Calu3 (cell line): ENCODE measurements around the gene GPR42. TPM values are rescaled to one million over a fixed set of nuclear protein-coding genes. Genes with fewer than 3 reads are reported as not detected.
"Not testable (repeated sequence)": the region's sequence is repeated elsewhere in the genome, so short reads cannot be mapped to it uniquely, and the experiment has no call there.

ENCODE experiments used
- BruUV-seq: library from RNA; stranded (reverse); fragments of 400-500 nt; replicated peaks from 2 replicates; lab custom pipeline; 2021; lab: Mats Ljungman, UMichigan
- CTCF ChIA-PET: fragments of 300-600 bp; sonication (Branson Sonifier 250); formaldehyde crosslinking; loops from one replicate; lab custom pipeline; 2022; ENCODE audit warnings: antibody characterized with exemption; lab: Charles Lee
- DNase-seq: peaks from one replicate; pipeline ENCODE4 v3.0.0; 2022
- H3K27ac Mint-ChIP-seq: one replicate; pipeline ENCODE4 v1.8.0; 2022; ENCODE audit warnings: mixed read lengths; ENCODE audit not compliant: unreplicated experiment
- H3K27me3 Mint-ChIP-seq: one replicate; pipeline ENCODE4 v1.8.0; 2022; ENCODE audit warnings: mixed read lengths; ENCODE audit not compliant: unreplicated experiment
- H3K36me3 Mint-ChIP-seq: one replicate; pipeline ENCODE4 v1.8.0; 2022; ENCODE audit warnings: mild to moderate bottlenecking, moderate library complexity, mixed read lengths; ENCODE audit not compliant: insufficient read depth, unreplicated experiment
- H3K4me1 Mint-ChIP-seq: one replicate; pipeline ENCODE4 v1.8.0; 2022; ENCODE audit warnings: mild to moderate bottlenecking, low read depth, mixed read lengths; ENCODE audit not compliant: unreplicated experiment
- H3K4me3 Mint-ChIP-seq: one replicate; pipeline ENCODE4 v1.8.0; 2022; ENCODE audit warnings: mild to moderate bottlenecking, low read depth, moderate library complexity, mixed read lengths; ENCODE audit not compliant: unreplicated experiment
- H3K9me3 Mint-ChIP-seq: one replicate; pipeline ENCODE4 v1.8.0; 2022; ENCODE audit warnings: low read depth, mixed read lengths; ENCODE audit not compliant: unreplicated experiment
- intact Hi-C: fragments of 100-400 bp; cut with micrococcal nuclease; formaldehyde crosslinking; loops from one replicate; pipeline ENCODE4 v1.10.0; 2022; ENCODE audit not compliant: unreplicated experiment
- total RNA-seq: library from RNA; stranded (reverse); gene quantifications from 2 replicates; pipeline ENCODE4 v1.2.3, GENCODE V29; 2022
- TF ChIP-seq, protein P1 (sequence below): fragments of 200-600 bp; IDR thresholded peaks from one replicate; pipeline ENCODE4 v1.8.0; 2022; ENCODE audit warnings: antibody characterized with exemption; ENCODE audit not compliant: unreplicated experiment

The GPR42 gene
- total RNA-seq, 1 experiment from 2014 or later, result not detected

DNA sequence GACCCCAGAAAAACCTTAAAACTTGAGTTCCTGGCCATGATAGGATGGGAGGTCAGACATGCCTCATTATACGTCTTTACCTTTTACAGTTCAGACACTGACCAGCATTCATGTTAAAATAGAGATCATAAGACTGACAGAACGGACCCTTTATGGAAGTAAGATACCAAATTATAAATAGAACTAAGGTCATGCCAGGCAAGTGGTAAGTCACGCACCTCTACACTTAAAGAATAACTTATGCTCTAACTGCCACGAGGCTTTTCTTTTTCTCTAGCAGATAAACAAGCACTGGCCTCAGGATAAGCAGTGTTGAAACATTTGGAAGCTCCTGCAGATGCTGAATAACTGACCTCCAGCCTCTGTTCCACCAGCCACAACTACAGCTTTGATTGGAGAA lies 28.4 kb downstream of the GPR42 start:
- intact Hi-C loops, result no loop called here
- CTCF ChIA-PET, result no interaction called here
- Mint-ChIP-seq H3K4me3 (no peak overlapping the region), H3K4me1 (no peaks in the 10 kb centered on the region), H3K27ac (no peak overlapping the region), H3K36me3 (no peaks in the 10 kb centered on the region), H3K9me3 (no peaks in the 10 kb centered on the region), H3K27me3 (peaks cover 45% of the 10 kb centered on the region)
- TF ChIP-seq, protein P1, sequence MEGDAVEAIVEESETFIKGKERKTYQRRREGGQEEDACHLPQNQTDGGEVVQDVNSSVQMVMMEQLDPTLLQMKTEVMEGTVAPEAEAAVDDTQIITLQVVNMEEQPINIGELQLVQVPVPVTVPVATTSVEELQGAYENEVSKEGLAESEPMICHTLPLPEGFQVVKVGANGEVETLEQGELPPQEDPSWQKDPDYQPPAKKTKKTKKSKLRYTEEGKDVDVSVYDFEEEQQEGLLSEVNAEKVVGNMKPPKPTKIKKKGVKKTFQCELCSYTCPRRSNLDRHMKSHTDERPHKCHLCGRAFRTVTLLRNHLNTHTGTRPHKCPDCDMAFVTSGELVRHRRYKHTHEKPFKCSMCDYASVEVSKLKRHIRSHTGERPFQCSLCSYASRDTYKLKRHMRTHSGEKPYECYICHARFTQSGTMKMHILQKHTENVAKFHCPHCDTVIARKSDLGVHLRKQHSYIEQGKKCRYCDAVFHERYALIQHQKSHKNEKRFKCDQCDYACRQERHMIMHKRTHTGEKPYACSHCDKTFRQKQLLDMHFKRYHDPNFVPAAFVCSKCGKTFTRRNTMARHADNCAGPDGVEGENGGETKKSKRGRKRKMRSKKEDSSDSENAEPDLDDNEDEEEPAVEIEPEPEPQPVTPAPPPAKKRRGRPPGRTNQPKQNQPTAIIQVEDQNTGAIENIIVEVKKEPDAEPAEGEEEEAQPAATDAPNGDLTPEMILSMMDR, result no peak
- DNase-seq, result no peak
- no TSS peak for BruUV-seq

DNA sequence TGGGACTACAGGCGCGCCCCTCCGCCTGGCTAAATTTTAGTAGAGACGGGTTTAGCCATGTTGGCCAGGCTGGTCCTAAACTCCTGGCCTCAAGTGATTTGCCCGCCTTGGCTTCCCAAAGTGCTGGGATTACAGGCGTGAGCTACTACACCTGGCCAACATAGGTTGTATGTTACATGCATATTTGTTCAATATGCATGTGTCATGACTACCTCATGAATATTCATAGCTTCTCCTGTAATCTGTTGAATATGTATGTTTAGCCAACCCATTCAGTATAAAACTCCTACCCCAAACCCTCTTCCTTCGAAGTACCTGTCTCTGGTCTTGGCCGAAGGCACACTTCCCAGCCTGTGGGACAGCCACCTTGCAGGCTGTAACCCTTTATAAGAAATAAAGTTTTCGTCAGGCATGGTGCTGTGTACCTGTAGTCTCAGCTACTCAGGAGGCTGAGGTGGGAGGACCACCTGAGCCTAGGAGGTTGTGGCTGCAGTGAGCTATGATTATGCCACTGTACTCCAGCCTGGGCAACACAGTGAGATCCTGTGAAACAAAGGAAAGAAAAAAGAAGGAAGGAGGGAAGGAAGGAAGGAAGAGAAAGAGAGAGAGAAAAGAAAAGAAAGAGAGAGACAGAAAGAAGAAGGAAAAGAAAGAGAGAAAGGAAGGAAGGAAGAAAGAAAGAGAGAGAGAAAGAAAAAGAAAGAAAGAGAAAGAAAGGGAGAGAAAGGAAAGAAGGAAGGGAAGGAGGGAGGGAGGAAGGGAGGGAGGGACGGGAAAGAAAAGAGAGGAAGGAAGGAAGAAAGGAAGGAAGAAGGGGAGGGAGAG lies 29.3 kb downstream of the GPR42 start:
- H3K36me3 Mint-ChIP-seq, result no peaks in the 10 kb centered on the region
- no peak overlapping the region for H3K4me3 Mint-ChIP-seq
- H3K4me1 Mint-ChIP-seq, result no peaks in the 10 kb centered on the region
- CTCF ChIA-PET, result no interaction called here
- intact Hi-C loops, result no loop called here
- no peak overlapping the region for H3K27ac Mint-ChIP-seq
- no TSS peak for BruUV-seq
- H3K27me3 Mint-ChIP-seq, result peaks cover 53% of the 10 kb centered on the region
- TF ChIP-seq, protein P1, result no peak
- DNase-seq, result no peak
- no peaks in the 10 kb centered on the region for H3K9me3 Mint-ChIP-seq

DNA sequence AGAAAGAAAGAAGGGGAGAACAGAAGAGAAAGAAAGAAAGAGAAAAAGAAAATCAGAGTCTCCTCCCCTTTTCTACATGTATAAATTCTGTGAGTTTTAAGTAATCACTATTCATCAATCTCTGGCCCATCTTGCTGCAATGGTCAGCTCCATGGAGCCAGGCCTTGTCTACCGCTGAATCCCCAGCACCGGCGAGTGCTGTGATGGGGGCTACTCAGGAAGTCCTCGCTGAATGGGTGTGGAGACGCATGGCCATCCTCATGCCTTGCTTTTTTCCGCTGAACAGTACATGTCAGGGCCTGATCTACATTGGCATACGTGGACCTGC lies 29.9 kb downstream of the GPR42 start:
- intact Hi-C loops, result no loop called here
- H3K27me3 Mint-ChIP-seq, result peaks cover 58% of the 10 kb centered on the region
- H3K4me1 Mint-ChIP-seq, result no peaks in the 10 kb centered on the region
- TF ChIP-seq, protein P1, result no peak
- H3K9me3 Mint-ChIP-seq, result no peaks in the 10 kb centered on the region
- no TSS peak for BruUV-seq
- H3K4me3 Mint-ChIP-seq, result no peak overlapping the region
- no peaks in the 10 kb centered on the region for H3K36me3 Mint-ChIP-seq
- CTCF ChIA-PET, result no interaction called here
- no peak overlapping the region for H3K27ac Mint-ChIP-seq
- DNase-seq, result no peak

DNA sequence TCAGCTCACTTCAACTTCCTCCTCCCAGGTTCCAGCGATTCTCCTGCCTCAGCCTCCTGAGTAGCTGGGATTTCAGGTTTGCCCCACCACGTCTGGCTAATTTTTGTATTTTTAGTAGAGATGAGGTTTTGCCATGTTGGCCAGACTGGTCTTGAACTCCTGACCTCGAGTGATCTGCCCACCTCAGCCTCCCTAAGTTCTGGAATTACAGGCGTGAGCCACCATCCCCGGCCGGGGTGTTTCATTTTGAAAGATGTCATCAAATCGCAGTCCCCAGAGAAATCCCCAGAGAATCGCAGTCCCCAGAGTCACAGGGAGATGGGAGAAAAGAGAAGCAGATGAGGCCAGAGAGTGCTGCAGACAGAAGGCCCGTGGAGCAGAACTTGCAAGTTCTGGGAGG lies 30.5 kb downstream of the GPR42 start:
- H3K27ac Mint-ChIP-seq, H3K9me3 Mint-ChIP-seq, CTCF ChIA-PET, DNase-seq, H3K36me3 Mint-ChIP-seq, intact Hi-C loops, BruUV-seq, H3K4me1 Mint-ChIP-seq, H3K4me3 Mint-ChIP-seq: not testable (repeated sequence)
- H3K27me3 Mint-ChIP-seq, result peaks cover 65% of the 10 kb centered on the region
